Fibroblast of lung (primary cell): Measurements from ENCODE around the gene MYO18A. TPM values are rescaled to one million over a fixed set of nuclear protein-coding genes. Genes with fewer than 3 reads are reported as not detected.

Experiments
- DNase-seq, 2 donors: peaks; one replicate each; pipeline versions ENCODE4 v3.0.0 to v3.0.0-alpha.2; 2010; ENCODE audit warnings: low read depth in 2 of 2
- H2AFZ ChIP-seq: 2 replicates; pipeline ENCODE4 v1.5.1; 2012; ENCODE audit warnings: low read length, control low read depth, inconsistent platforms
- H3K27ac ChIP-seq: 2 replicates; pipeline ENCODE4 v1.5.1; 2011; ENCODE audit warnings: low read length, control low read depth; ENCODE audit not compliant: insufficient read depth
- H3K27me3 ChIP-seq: 2 replicates; pipeline ENCODE4 v1.5.1; 2011; ENCODE audit warnings: mild to moderate bottlenecking, low read length; ENCODE audit not compliant: control insufficient read depth, insufficient read depth
- H3K36me3 ChIP-seq: 2 replicates; pipeline ENCODE4 v1.5.1; 2011; ENCODE audit warnings: low read length; ENCODE audit not compliant: control insufficient read depth, insufficient read depth
- H3K4me1 ChIP-seq: 2 replicates; pipeline ENCODE4 v1.5.1; 2011; ENCODE audit warnings: low read length; ENCODE audit not compliant: control insufficient read depth, insufficient read depth; ENCODE audit errors: extremely low read depth
- H3K4me2 ChIP-seq: 2 replicates; pipeline ENCODE4 v1.5.1; 2011; ENCODE audit warnings: low read length, control low read depth; ENCODE audit not compliant: insufficient read depth; ENCODE audit errors: extremely low read depth
- H3K4me3 ChIP-seq, 4 experiments: fragments of 200-600 bp in 1 of 4; sonication (generic) in 1 of 4; replicated peaks in 1 of 4; 2 replicates each; pipeline ENCODE4 v1.5.1; 2011 to 2016; ENCODE audit warnings: low read length in 4 of 4, low read depth in 3 of 4, mild to moderate bottlenecking in 3 of 4, control low read depth in 2 of 4, inconsistent platforms in 1 of 4, mixed read lengths in 1 of 4; ENCODE audit not compliant: insufficient read depth in 1 of 4; ENCODE audit errors: control extremely low read depth in 1 of 4
- H3K79me2 ChIP-seq: 2 replicates; pipeline ENCODE4 v1.5.1; 2012; ENCODE audit warnings: mild to moderate bottlenecking, low read length, inconsistent platforms; ENCODE audit not compliant: control insufficient read depth, insufficient read depth
- H3K9ac ChIP-seq: 2 replicates; pipeline ENCODE4 v1.5.1; 2011; ENCODE audit warnings: mild to moderate bottlenecking, low read length, control low read depth; ENCODE audit not compliant: insufficient read depth
- H3K9me3 ChIP-seq: 2 replicates; pipeline ENCODE4 v1.5.1; 2012; ENCODE audit warnings: low read depth, low read length; ENCODE audit not compliant: control insufficient read depth, insufficient read depth
- H4K20me1 ChIP-seq: 2 replicates; pipeline ENCODE4 v1.5.1; 2011; ENCODE audit warnings: low read length; ENCODE audit not compliant: control insufficient read depth, insufficient read depth; ENCODE audit errors: extremely low read depth
- CTCF ChIP-seq, 2 donors: IDR thresholded peaks in 1 of 2; conservative IDR thresholded peaks in 1 of 2; 1 replicate in 1 of 2; 2 replicates in 1 of 2; pipeline ENCODE4 v1.5.1; 2011 to 2012; ENCODE audit warnings: low read length in 2 of 2, control low read depth in 1 of 2, inconsistent platforms in 1 of 2, low read depth in 1 of 2, mild to moderate bottlenecking in 1 of 2
- EZH2 ChIP-seq: IDR thresholded peaks from 2 replicates; pipeline ENCODE4 v1.5.1; 2012; ENCODE audit warnings: low read length, control low read depth, mild to moderate bottlenecking; ENCODE audit errors: missing control alignments
- polyA plus RNA-seq, 2 donors: library from polyadenylated mRNA; depleted of rRNA in 1 of 2; stranded (reverse) in 1 of 2; unstranded in 1 of 2; fragments of >200 nt; gene quantifications; 2 replicates each; pipeline ENCODE4 v1.2.1, GENCODE V29; 2011 to 2012; ENCODE audit warnings: missing spikeins in 1 of 2
- total RNA-seq: library from RNA; depleted of rRNA; stranded (reverse); fragments of >200 nt; gene quantifications from 2 replicates; pipeline ENCODE4 v1.2.1, GENCODE V29; 2014

MYO18A gene
- total and polyA plus RNA-seq, 2 donors (not counting 1 experiment from before 2014, with no cell fraction given): 11.7 to 133 TPM

GRCh38 chr17:29070308-29070707 is 109.9 kb downstream of the MYO18A start:
- no peaks in the 10 kb centered on the region for H3K4me1 ChIP-seq
- H3K4me2 ChIP-seq: no peak overlapping the region
- no peak for DNase-seq
- H2AFZ ChIP-seq: no peak overlapping the region
- H3K36me3 ChIP-seq: no peaks in the 10 kb centered on the region
- no peaks in the 10 kb centered on the region for H3K9me3 ChIP-seq
- TF ChIP-seq CTCF (conservative IDR thresholded peaks at IDR 0.05 in 1 of 2, IDR thresholded peaks at IDR 0.05 in 1 of 2; ENCODE audit: low read depth in 1 of 2, low read length in 2 of 2) (no peak), EZH2 (no peak)
- no peaks in the 10 kb centered on the region for H3K79me2 ChIP-seq
- H3K9ac ChIP-seq: no peak overlapping the region
- H3K27me3 ChIP-seq: peaks cover 5% of the 10 kb centered on the region
- no peaks in the 10 kb centered on the region for H4K20me1 ChIP-seq
- no peak overlapping the region for H3K27ac ChIP-seq
- no peak overlapping the region for H3K4me3 ChIP-seq

GRCh38 chr17:29069526-29070041 is 110.6 kb downstream of the MYO18A start:
- H3K4me1 ChIP-seq: no peaks in the 10 kb centered on the region
- no peak overlapping the region for H3K4me2 ChIP-seq
- H3K9me3 ChIP-seq: no peaks in the 10 kb centered on the region
- no peak for TF ChIP-seq CTCF (conservative IDR thresholded peaks at IDR 0.05 in 1 of 2, IDR thresholded peaks at IDR 0.05 in 1 of 2; ENCODE audit: low read depth in 1 of 2, low read length in 2 of 2)
- TF ChIP-seq EZH2: no peak
- H3K4me3 ChIP-seq: no peak overlapping the region
- no peak overlapping the region for H3K27ac ChIP-seq
- no peak overlapping the region for H2AFZ ChIP-seq
- H3K36me3 ChIP-seq: no peaks in the 10 kb centered on the region
- no peak overlapping the region for H3K9ac ChIP-seq
- no peak for DNase-seq
- H3K79me2 ChIP-seq: no peaks in the 10 kb centered on the region
- H3K27me3 ChIP-seq: peaks cover 5% of the 10 kb centered on the region
- H4K20me1 ChIP-seq: no peaks in the 10 kb centered on the region

GRCh38 chr17:29068818-29069217 is 111.4 kb downstream of the MYO18A start:
- no peak for DNase-seq
- TF ChIP-seq EZH2: no peak
- no peak for TF ChIP-seq CTCF (conservative IDR thresholded peaks at IDR 0.05 in 1 of 2, IDR thresholded peaks at IDR 0.05 in 1 of 2; ENCODE audit: low read depth in 1 of 2, low read length in 2 of 2)
- H3K27ac ChIP-seq: no peak overlapping the region

More at GRCh38 chr17:29068818-29069217, 111.4 kb downstream of the MYO18A start:
- H3K4me2 ChIP-seq: no peak overlapping the region
- H3K79me2 ChIP-seq: no peaks in the 10 kb centered on the region
- H3K9me3 ChIP-seq: no peaks in the 10 kb centered on the region
- H3K4me1 ChIP-seq: no peaks in the 10 kb centered on the region
- no peak overlapping the region for H3K9ac ChIP-seq
- H4K20me1 ChIP-seq: no peaks in the 10 kb centered on the region
- H3K4me3 ChIP-seq: no peak overlapping the region
- no peak overlapping the region for H2AFZ ChIP-seq
- peaks cover 5% of the 10 kb centered on the region for H3K27me3 ChIP-seq
- H3K36me3 ChIP-seq: no peaks in the 10 kb centered on the region
